Tibial nerve (tissue), 3 donors: ENCODE data around the gene CTU2.

Experiments used
- CTCF ChIP-seq, 5 experiments: fragments of 200-600 bp in 3 of 5; fragments of 450-650 bp in 2 of 5; sonication (generic) in 3 of 5; IDR thresholded peaks; one replicate each; pipeline ENCODE4 v1.5.1; 2016 to 2019; ENCODE audit warnings: antibody characterized with exemption in 5 of 5, mild to moderate bottlenecking in 3 of 5, moderate library complexity in 2 of 5
- POLR2A ChIP-seq, 2 donors: fragments of 450-650 bp; IDR thresholded peaks; one replicate each; pipeline ENCODE4 v1.6.1; 2017; ENCODE audit warnings: antibody characterized with exemption in 2 of 2, mild to moderate bottlenecking in 2 of 2, moderate library complexity in 2 of 2

- TF ChIP-seq CTCF (IDR thresholded peaks at IDR 0.05): no peak
- TF ChIP-seq POLR2A (IDR thresholded peaks at IDR 0.05): no peak
These were observed 18.7 kb upstream of the CTU2 start for GRCh38 chr16:88687676-88688012.
